ENCODE results near the gene SH3GL1.

GRCh38 chr19:4379383-4380253 is 20.7 kb downstream of the SH3GL1 start:
- TF ChIP-seq, protein P1, sequence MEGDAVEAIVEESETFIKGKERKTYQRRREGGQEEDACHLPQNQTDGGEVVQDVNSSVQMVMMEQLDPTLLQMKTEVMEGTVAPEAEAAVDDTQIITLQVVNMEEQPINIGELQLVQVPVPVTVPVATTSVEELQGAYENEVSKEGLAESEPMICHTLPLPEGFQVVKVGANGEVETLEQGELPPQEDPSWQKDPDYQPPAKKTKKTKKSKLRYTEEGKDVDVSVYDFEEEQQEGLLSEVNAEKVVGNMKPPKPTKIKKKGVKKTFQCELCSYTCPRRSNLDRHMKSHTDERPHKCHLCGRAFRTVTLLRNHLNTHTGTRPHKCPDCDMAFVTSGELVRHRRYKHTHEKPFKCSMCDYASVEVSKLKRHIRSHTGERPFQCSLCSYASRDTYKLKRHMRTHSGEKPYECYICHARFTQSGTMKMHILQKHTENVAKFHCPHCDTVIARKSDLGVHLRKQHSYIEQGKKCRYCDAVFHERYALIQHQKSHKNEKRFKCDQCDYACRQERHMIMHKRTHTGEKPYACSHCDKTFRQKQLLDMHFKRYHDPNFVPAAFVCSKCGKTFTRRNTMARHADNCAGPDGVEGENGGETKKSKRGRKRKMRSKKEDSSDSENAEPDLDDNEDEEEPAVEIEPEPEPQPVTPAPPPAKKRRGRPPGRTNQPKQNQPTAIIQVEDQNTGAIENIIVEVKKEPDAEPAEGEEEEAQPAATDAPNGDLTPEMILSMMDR (conservative IDR thresholded peaks at IDR 0.05; ENCODE audit: low read depth, low read length): no peak
- TF ChIP-seq EZH2 (IDR thresholded peaks at IDR 0.05; ENCODE audit: borderline replicate concordance, low read depth, low read length, poor library complexity, severe bottlenecking): no peak
